H1 (cell line): ENCODE measurements around the gene SLC37A3. TPM values are rescaled to one million over a fixed set of nuclear protein-coding genes. Genes with fewer than 3 reads are reported as not detected.

ENCODE experiments used
- CTCF ChIA-PET: fragments of 300-600 bp; sonication (Branson Sonifier 250); formaldehyde crosslinking; loops from one replicate; lab custom pipeline; 2021; ENCODE audit not compliant: partially characterized antibody; lab: Charles Lee
- POLR2A ChIA-PET: fragments of 300-600 bp; sonication (Branson Sonifier 250); formaldehyde crosslinking; loops from one replicate; lab custom pipeline; 2021; ENCODE audit warnings: inconsistent platforms; ENCODE audit not compliant: partially characterized antibody; lab: Charles Lee
- DNase-seq, 2 experiments: peaks; one replicate each; pipeline versions ENCODE4 v3.0.0 to v3.0.0-alpha.2; 2010 to 2022; ENCODE audit warnings: low spot score in 2 of 2, low read depth in 1 of 2, mixed read lengths in 1 of 2
- FAIRE-seq: peaks from 2 replicates; lab custom pipeline; 2011; peaks lifted over from hg19 to GRCh38; lab: Jason Lieb, UNC
- H2AFZ ChIP-seq: 2 replicates; pipeline ENCODE4 v1.8.1; 2012; ENCODE audit warnings: low read length, inconsistent platforms
- H2AK5ac ChIP-seq: 2 replicates; pipeline ENCODE4 v1.6.1; 2013; ENCODE audit warnings: low read depth, low read length
- H2BK120ac ChIP-seq: replicated peaks from 2 replicates; pipeline ENCODE3; 2013; ENCODE audit warnings: low read depth, low read length, inconsistent platforms
- H2BK12ac ChIP-seq: 2 replicates; pipeline ENCODE4 v1.6.1; 2013; ENCODE audit warnings: low read depth, low read length
- H2BK15ac ChIP-seq: 2 replicates; pipeline ENCODE4 v1.6.1; 2013; ENCODE audit warnings: low read length
- H2BK20ac ChIP-seq: 2 replicates; pipeline ENCODE4 v1.6.1; 2013; ENCODE audit warnings: low read length
- H2BK5ac ChIP-seq: 2 replicates; pipeline ENCODE4 v1.6.1; 2013; ENCODE audit warnings: low read depth, low read length
- H3K14ac ChIP-seq: 2 replicates; pipeline ENCODE4 v1.6.1; 2013; ENCODE audit warnings: inconsistent platforms; ENCODE audit not compliant: insufficient read length
- H3K18ac ChIP-seq: 2 replicates; pipeline ENCODE4 v1.6.1; 2013; ENCODE audit warnings: low read length; ENCODE audit errors: extremely low read depth
- H3K23ac ChIP-seq: 2 replicates; pipeline ENCODE4 v1.6.1; 2013; ENCODE audit warnings: inconsistent platforms; ENCODE audit not compliant: insufficient read length
- H3K23me2 ChIP-seq: 2 replicates; pipeline ENCODE4 v1.6.1; 2013; ENCODE audit warnings: low read depth, low read length
- H3K27ac ChIP-seq: 2 replicates; pipeline ENCODE4 v1.6.1; 2011; ENCODE audit warnings: low read depth, low read length, inconsistent platforms
- H3K27me3 ChIP-seq, 4 experiments: replicated peaks in 1 of 4; 1 replicate in 1 of 4; 2 replicates in 3 of 4; pipeline versions ENCODE4 v1.6.1 to v1.8.1; 2011 to 2013; ENCODE audit warnings: low read length in 3 of 4, mild to moderate bottlenecking in 3 of 4, inconsistent platforms in 2 of 4, mixed read lengths in 2 of 4, moderate library complexity in 1 of 4; ENCODE audit not compliant: control insufficient read depth in 3 of 4, insufficient read depth in 3 of 4; ENCODE audit errors: extremely low read depth in 1 of 4
- H3K36me3 ChIP-seq, 4 experiments: 2 replicates each; pipeline versions ENCODE4 v1.6.1 to v1.8.1; 2011 to 2013; ENCODE audit warnings: mild to moderate bottlenecking in 4 of 4, low read length in 3 of 4, moderate library complexity in 2 of 4, control low read depth in 1 of 4, inconsistent platforms in 1 of 4; ENCODE audit not compliant: insufficient read depth in 4 of 4, control insufficient read depth in 2 of 4
- H3K4ac ChIP-seq: replicated peaks from 2 replicates; pipeline ENCODE3; 2013; ENCODE audit warnings: low read length, low read depth, mixed read lengths, inconsistent platforms; ENCODE audit not compliant: insufficient read length
- H3K4me1 ChIP-seq, 4 experiments: replicated peaks in 1 of 4; 1 replicate in 1 of 4; 2 replicates in 3 of 4; pipeline versions ENCODE4 v1.6.1 to v1.8.1; 2011 to 2013; ENCODE audit warnings: low read length in 3 of 4, inconsistent platforms in 2 of 4, mixed read lengths in 1 of 4; ENCODE audit not compliant: insufficient read depth in 4 of 4, control insufficient read depth in 3 of 4
- H3K4me2 ChIP-seq, 2 experiments: 2 replicates each; pipeline versions ENCODE4 v1.6.1 to v1.8.1; 2011 to 2013; ENCODE audit warnings: low read depth in 2 of 2, low read length in 2 of 2, control low read depth in 1 of 2, inconsistent platforms in 1 of 2, mild to moderate bottlenecking in 1 of 2; ENCODE audit not compliant: insufficient read depth in 1 of 2
- H3K4me3 ChIP-seq, 4 experiments: fragments of 200-600, 300-600 bp in 1 of 4; sonication (generic), shearing (Covaris generic), sonication (Bioruptor Twin) in 1 of 4; 2 replicates each; pipeline versions ENCODE4 v1.5.1 to v1.8.1; 2011 to 2016; ENCODE audit warnings: low read length in 4 of 4, low read depth in 3 of 4, control low read depth in 2 of 4, inconsistent platforms in 2 of 4, mild to moderate bottlenecking in 2 of 4, mixed read lengths in 1 of 4, moderate library complexity in 1 of 4; ENCODE audit not compliant: insufficient read depth in 2 of 4; ENCODE audit errors: extremely low read depth in 1 of 4
- H3K56ac ChIP-seq: replicated peaks from 2 replicates; pipeline ENCODE3; 2013; ENCODE audit warnings: low read depth, mild to moderate bottlenecking, mixed read lengths, low read length, inconsistent platforms; ENCODE audit not compliant: insufficient read length
- H3K79me1 ChIP-seq: 2 replicates; pipeline ENCODE4 v1.6.1; 2013; ENCODE audit warnings: low read depth, low read length, control low read depth
- H3K79me2 ChIP-seq, 2 experiments: 2 replicates each; pipeline versions ENCODE4 v1.6.1 to v1.8.1; 2012 to 2013; ENCODE audit warnings: low read length in 2 of 2, mild to moderate bottlenecking in 2 of 2, inconsistent platforms in 1 of 2; ENCODE audit not compliant: insufficient read depth in 2 of 2, control insufficient read depth in 1 of 2
- H3K9ac ChIP-seq, 4 experiments: replicated peaks in 1 of 4; 1 replicate in 1 of 4; 2 replicates in 3 of 4; pipeline versions ENCODE4 v1.6.1 to v1.8.1; 2011 to 2013; ENCODE audit warnings: low read depth in 3 of 4, low read length in 3 of 4, control low read depth in 2 of 4, mild to moderate bottlenecking in 2 of 4, moderate library complexity in 2 of 4, inconsistent platforms in 1 of 4; ENCODE audit errors: extremely low read depth in 1 of 4
- H3K9me3 ChIP-seq, 2 experiments: 2 replicates each; pipeline versions ENCODE4 v1.6.1 to v1.8.1; 2012 to 2013; ENCODE audit warnings: mild to moderate bottlenecking in 2 of 2, moderate library complexity in 2 of 2, control low read depth in 1 of 2, inconsistent platforms in 1 of 2, low read depth in 1 of 2, low read length in 1 of 2, mixed read lengths in 1 of 2; ENCODE audit not compliant: insufficient read depth in 2 of 2
- H4K20me1 ChIP-seq, 2 experiments: replicated peaks in 1 of 2; 2 replicates each; pipeline versions ENCODE3 to v1.8.1; 2011 to 2013; ENCODE audit warnings: inconsistent platforms in 2 of 2, low read length in 2 of 2, mild to moderate bottlenecking in 1 of 2; ENCODE audit not compliant: insufficient read depth in 2 of 2, control insufficient read depth in 1 of 2
- H4K5ac ChIP-seq: 2 replicates; pipeline ENCODE4 v1.6.1; 2013; ENCODE audit warnings: low read length, low read depth, mixed read lengths, inconsistent platforms; ENCODE audit not compliant: insufficient read length
- H4K8ac ChIP-seq: 2 replicates; pipeline ENCODE4 v1.8.0; 2013; ENCODE audit warnings: mild to moderate bottlenecking, moderate library complexity, low read length, inconsistent platforms; ENCODE audit not compliant: insufficient read depth; ENCODE audit errors: extremely low read depth
- H4K91ac ChIP-seq: replicated peaks from 2 replicates; pipeline ENCODE3; 2013; ENCODE audit warnings: low read length, mixed read lengths, inconsistent platforms; ENCODE audit not compliant: insufficient read length
- ATF2 ChIP-seq: IDR thresholded peaks from 2 replicates; pipeline ENCODE4 v1.6.1; 2012; ENCODE audit warnings: low read length, inconsistent platforms
- HDAC6 ChIP-seq: IDR thresholded peaks from one replicate; pipeline ENCODE4 v1.7.1; 2012; ENCODE audit warnings: low read depth, mild to moderate bottlenecking, inconsistent platforms, low read length, moderate library complexity
- SP4 ChIP-seq: IDR thresholded peaks from 2 replicates; pipeline ENCODE4 v1.6.1; 2012; ENCODE audit warnings: low read length, inconsistent platforms
- TBP ChIP-seq: IDR thresholded peaks from 2 replicates; pipeline ENCODE4 v1.6.1; 2011; ENCODE audit warnings: low read depth, low read length, improper control_type of control experiment
- TCF12 ChIP-seq: IDR thresholded peaks from 2 replicates; pipeline ENCODE4 v1.6.1; 2011; ENCODE audit warnings: low read depth, mild to moderate bottlenecking, low read length
- WGBS, 2 experiments: shearing (Covaris generic) in 1 of 2; methylation state at CpG; one replicate each; pipeline versions ENCODE4 v1.1.6 to v1.1.7; 2013 to 2015; ENCODE audit warnings: low lambda C conversion rate in 2 of 2, mixed read lengths in 2 of 2, inconsistent platforms in 1 of 2, low coverage in 1 of 2, missing lambda C conversion rate in 1 of 2; ENCODE audit not compliant: insufficient replicate concordance in 2 of 2, insufficient coverage in 1 of 2, insufficient read length in 1 of 2; ENCODE audit errors: extremely low coverage in 1 of 2, missing lambda C conversion rate in 1 of 2; 5-methylcytosine and 5-hydroxymethylcytosine counted together
- polyA plus RNA-seq, 7 experiments: library from polyadenylated mRNA; depleted of rRNA in 3 of 7; stranded (reverse) in 5 of 7; unstranded in 2 of 7; fragments of >200 nt in 5 of 7; fragments of 200-250 nt in 2 of 7; gene quantifications; 1 replicate in 5 of 7; 2 replicates in 1 of 7; 4 replicates in 1 of 7; pipeline versions ENCODE4 v1.2.1 to v1.2.3, GENCODE V29; 2011 to 2013; ENCODE audit warnings: missing spikeins in 2 of 7, mixed read lengths in 2 of 7
- total RNA-seq: library from RNA; stranded (reverse); fragmentation: NEBNext Ultra II Directional; extraction: Animal tissue kit (Norgen Biotek cat#: 25700); gene quantifications from 2 replicates; pipeline ENCODE4 v1.2.1, GENCODE V29; 2021

The SLC37A3 gene
- total and polyA plus RNA-seq, 2 of the 8 experiments (the other 6 are each of a cell fraction or from before 2014, with no cell fraction given): 58.2 to 71.0 TPM

GRCh38 chr7:140308060-140308459 is 90.3 kb downstream of the SLC37A3 start:
- no peaks in the 10 kb centered on the region for H3K36me3 ChIP-seq
- no peak for TF ChIP-seq TCF12
- TF ChIP-seq SP4: no peak
- no peak for TF ChIP-seq ATF2
- TF ChIP-seq HDAC6: no peak
- no peak for TF ChIP-seq TBP
- TF ChIP-seq, all 59 proteins: peak for 0
- no peak overlapping the region for H3K4ac ChIP-seq
- H3K79me2 ChIP-seq: no peaks in the 10 kb centered on the region
- H3K79me1 ChIP-seq: no peaks in the 10 kb centered on the region
- no peak overlapping the region for H3K27ac ChIP-seq
- H3K18ac ChIP-seq: no peak overlapping the region
- H2AFZ ChIP-seq: no peak overlapping the region
- H3K56ac ChIP-seq: no peak overlapping the region
- no peak for DNase-seq
- H3K27me3 ChIP-seq: peaks cover 0 to 2% (median 0%) of the 10 kb centered on the region in 4 experiments; a peak in 1 of 7 replicates
- ChIA-PET CTCF (interaction anchor here (0.9 to 2.7 kb wide), 4 partner anchors 9 to 23 kb away, joined by 3 to 6 read pairs (median 6); no protein-coding TSS in a partner anchor), POLR2A (interaction anchor here (0.7 kb wide), 1 partner anchor 100 kb away, joined by 4 read pairs; no protein-coding TSS in a partner anchor)
- no peak overlapping the region for H4K91ac ChIP-seq
- no peak overlapping the region for H2BK12ac ChIP-seq
- no peak overlapping the region for H2BK20ac ChIP-seq
- no peaks in the 10 kb centered on the region for H3K23me2 ChIP-seq
- H2BK5ac ChIP-seq: no peak overlapping the region
- FAIRE-seq: no peak
- no peak overlapping the region for H3K23ac ChIP-seq
- no peak overlapping the region for H3K4me2 ChIP-seq
- H3K9ac ChIP-seq: no peak overlapping the region
- H3K4me3 ChIP-seq: no peak overlapping the region
- peaks cover 3% of the 10 kb centered on the region in 2 experiments; a peak in 2 of 4 replicates for H3K9me3 ChIP-seq
- no peak overlapping the region for H4K5ac ChIP-seq
- no peaks in the 10 kb centered on the region for H4K20me1 ChIP-seq
- H3K4me1 ChIP-seq: no peaks in the 10 kb centered on the region
- no peak overlapping the region for H2AK5ac ChIP-seq
- H2BK120ac ChIP-seq: no peak overlapping the region
- no peak overlapping the region for H4K8ac ChIP-seq
- WGBS, 2 experiments: 95 to 100% methylated on average over 1 to 3 of the region's 3 CpGs
- no peak overlapping the region for H2BK15ac ChIP-seq
- H3K14ac ChIP-seq: no peak overlapping the region
